ENCODE results near the gene DNAH17. TPM values are rescaled to one million over a fixed set of nuclear protein-coding genes. Genes with fewer than 3 reads are reported as not detected.

The DNAH17 gene
- total and polyA plus RNA-seq, 2 of the 8 experiments (the other 6 are each of a cell fraction or from before 2014, with no cell fraction given), result 0.14 to 0.67 TPM

DNA sequence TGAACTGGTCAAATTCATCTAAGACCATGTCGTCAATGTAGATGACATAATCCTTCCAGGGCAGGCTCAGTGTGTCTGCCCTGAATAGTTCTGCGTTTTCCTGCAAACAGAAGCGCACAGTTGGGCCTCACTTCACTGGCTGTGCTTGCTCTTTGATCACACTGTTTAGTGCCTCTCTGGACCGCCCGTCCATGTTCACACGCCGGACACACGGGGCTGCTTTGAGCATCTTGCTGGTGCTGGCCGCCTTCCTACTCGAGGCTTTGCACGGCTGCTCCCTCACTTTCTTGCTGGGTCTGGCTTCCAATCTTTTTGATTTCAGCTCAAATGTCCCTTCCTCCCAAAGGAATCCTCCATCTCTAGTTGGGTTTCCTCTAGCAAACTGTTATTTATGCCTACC, 37.4 kb downstream of the DNAH17 start:
- CTCF ChIA-PET (ENCODE audit: partially characterized antibody), result no interaction called here
- Histone ChIP-seq H3K27ac (ENCODE audit: low read depth, low read length) (no peak overlapping the region), H3K23me2 (ENCODE audit: low read depth, low read length) (peaks cover 2% of the 10 kb centered on the region; the same call in 1 of the 2 replicates), H2AK5ac (ENCODE audit: low read depth, low read length) (no peak overlapping the region), H2BK120ac (replicated peaks; ENCODE audit: low read depth, low read length) (no peak overlapping the region), H3K4me3 (ENCODE audit: extremely low read depth in 1 of 4, insufficient read depth in 2 of 4, low read depth in 3 of 4, low read length in 4 of 4) (no peak overlapping the region), H4K20me1 (replicated peaks in 1 of 2; ENCODE audit: control insufficient read depth in 1 of 2, insufficient read depth in 2 of 2, low read length in 2 of 2) (no peaks in the 10 kb centered on the region), H2BK20ac (ENCODE audit: low read length) (no peak overlapping the region), H2BK12ac (ENCODE audit: low read depth, low read length) (no peak overlapping the region), H3K79me1 (ENCODE audit: low read depth, low read length) (no peaks in the 10 kb centered on the region), H3K4ac (replicated peaks; ENCODE audit: insufficient read length, low read depth, low read length) (no peak overlapping the region), H3K4me1 (replicated peaks in 1 of 4; ENCODE audit: control insufficient read depth in 3 of 4, insufficient read depth in 4 of 4, low read length in 3 of 4) (peaks cover 0 to 2% (median 0%) of the 10 kb centered on the region in 4 experiments; a peak in 1 of 7 replicates), H3K27me3 (replicated peaks in 1 of 4; ENCODE audit: control insufficient read depth in 3 of 4, extremely low read depth in 1 of 4, insufficient read depth in 3 of 4, low read length in 3 of 4) (no peaks in the 10 kb centered on the region), H3K18ac (ENCODE audit: extremely low read depth, low read length) (no peak overlapping the region), H2BK15ac (ENCODE audit: low read length) (no peak overlapping the region), H3K79me2 (ENCODE audit: control insufficient read depth in 1 of 2, insufficient read depth in 2 of 2, low read length in 2 of 2) (no peaks in the 10 kb centered on the region), H4K8ac (ENCODE audit: extremely low read depth, insufficient read depth, low read length) (no peak overlapping the region), H3K9me3 (ENCODE audit: insufficient read depth in 2 of 2, low read depth in 1 of 2, low read length in 1 of 2) (no peaks in the 10 kb centered on the region), H3K14ac (ENCODE audit: insufficient read length) (no peak overlapping the region), H2AFZ (ENCODE audit: low read length) (no peak overlapping the region), H3K9ac (replicated peaks in 1 of 4; ENCODE audit: extremely low read depth in 1 of 4, low read depth in 3 of 4, low read length in 3 of 4) (no peak overlapping the region), H4K91ac (replicated peaks; ENCODE audit: insufficient read length, low read length) (no peak overlapping the region), H4K5ac (ENCODE audit: insufficient read length, low read depth, low read length) (no peak overlapping the region), H3K4me2 (ENCODE audit: insufficient read depth in 1 of 2, low read depth in 2 of 2, low read length in 2 of 2) (no peak overlapping the region), H3K56ac (replicated peaks; ENCODE audit: insufficient read length, low read depth, low read length) (no peak overlapping the region), H2BK5ac (ENCODE audit: low read depth, low read length) (no peak overlapping the region), H3K36me3 (ENCODE audit: control insufficient read depth in 2 of 4, insufficient read depth in 4 of 4, low read length in 3 of 4) (no peaks in the 10 kb centered on the region), H3K23ac (ENCODE audit: insufficient read length) (no peak overlapping the region)
- no peak for TF ChIP-seq HDAC2 (IDR thresholded peaks at IDR 0.05; ENCODE audit: borderline replicate concordance in 1 of 2, low read depth in 2 of 2, low read length in 2 of 2)
- 95% methylated on average over 11 of the region's 11 CpGs; no CpG with 5 or more reads in 1 of the 2 experiments for WGBS, 2 experiments (ENCODE audit: extremely low coverage in 1 of 2, insufficient coverage in 1 of 2, insufficient read length in 1 of 2, insufficient replicate concordance in 2 of 2, low coverage in 1 of 2, low lambda C conversion rate in 2 of 2, missing lambda C conversion rate in 1 of 2)
- FAIRE-seq (no peak), DNase-seq (ENCODE audit: low read depth in 1 of 2, low spot score in 2 of 2) (no peak)
- POLR2A ChIA-PET (ENCODE audit: partially characterized antibody), result no interaction called here
